T-cell (primary cell): ENCODE data around the gene CREB3. TPM values are rescaled to one million over a fixed set of nuclear protein-coding genes. Genes with fewer than 3 reads are reported as not detected.

Experiments
- ATAC-seq, 4 experiments: fragments of 200-7000 bp in 3 of 4; fragments of 150-1000 bp in 1 of 4; cut with Tn5 transposase; replicated peaks in 1 of 4; 1 replicate in 3 of 4; 2 replicates in 1 of 4; pipeline ENCODE4 v1.10.0; 2021; ENCODE audit warnings: moderate library complexity in 3 of 4, mild to moderate bottlenecking in 2 of 4, moderate number of reproducible peaks in 1 of 4
- CTCF ChIA-PET, 2 donors: fragments of 300-600 bp; sonication (Branson Sonifier 250); formaldehyde crosslinking; loops; one replicate each; lab custom pipeline; 2022; ENCODE audit warnings: antibody characterized with exemption in 2 of 2; lab: Charles Lee
- POLR2A ChIA-PET, 2 donors: fragments of 300-600 bp; sonication (Branson Sonifier 250); formaldehyde crosslinking; loops; one replicate each; lab custom pipeline; 2022; ENCODE audit warnings: antibody characterized with exemption in 2 of 2; lab: Charles Lee
- DNase-seq, 35 experiments: peaks; one replicate each; pipeline versions ENCODE4 v3.0.0 to v3.0.0-alpha.2; 2013 to 2023
- H3K27ac ChIP-seq: one replicate; pipeline ENCODE4 v1.5.1; 2013; ENCODE audit warnings: low read length
- H3K27me3 ChIP-seq, 2 experiments: replicated peaks in 1 of 2; 1 replicate in 1 of 2; 2 replicates in 1 of 2; pipeline versions ENCODE4 v1.6.1 to v1.7.0; 2013; ENCODE audit warnings: low read length in 1 of 2, mixed read lengths in 1 of 2; ENCODE audit not compliant: control insufficient read depth in 2 of 2, insufficient read depth in 2 of 2; ENCODE audit errors: extremely low read depth in 1 of 2
- H3K36me3 ChIP-seq, 2 donors: 1 replicate in 1 of 2; 2 replicates in 1 of 2; pipeline versions ENCODE4 v1.6.1 to v1.7.0; 2013; ENCODE audit warnings: low read length in 1 of 2; ENCODE audit not compliant: control insufficient read depth in 2 of 2, insufficient read depth in 1 of 2; ENCODE audit errors: extremely low read depth in 1 of 2
- H3K4me1 ChIP-seq, 2 experiments: 1 replicate in 1 of 2; 2 replicates in 1 of 2; pipeline versions ENCODE4 v1.6.1 to v1.7.0; 2013; ENCODE audit warnings: low read length in 2 of 2, mixed read lengths in 1 of 2; ENCODE audit not compliant: insufficient read depth in 2 of 2, control insufficient read depth in 1 of 2; ENCODE audit errors: extremely low read depth in 1 of 2
- H3K4me3 ChIP-seq, 2 donors: 1 replicate in 1 of 2; 2 replicates in 1 of 2; pipeline versions ENCODE4 v1.5.1 to v1.7.0; 2013; ENCODE audit warnings: mild to moderate bottlenecking in 2 of 2, low read length in 1 of 2, moderate library complexity in 1 of 2; ENCODE audit not compliant: control insufficient read depth in 1 of 2; ENCODE audit errors: extremely low read depth in 1 of 2
- H3K9me3 ChIP-seq: 2 replicates; pipeline ENCODE4 v1.7.0; 2013
- H3K27ac Mint-ChIP-seq, 2 donors: one replicate each; pipeline ENCODE4 v1.8.0; 2020 to 2021; ENCODE audit warnings: mild to moderate bottlenecking in 2 of 2, mixed read lengths in 2 of 2
- H3K27me3 Mint-ChIP-seq, 2 donors: one replicate each; pipeline ENCODE4 v1.8.0; 2021 to 2022; ENCODE audit warnings: mixed read lengths in 2 of 2
- H3K36me3 Mint-ChIP-seq: one replicate; pipeline ENCODE4 v1.8.0; 2021; ENCODE audit warnings: mixed read lengths
- H3K4me1 Mint-ChIP-seq, 3 donors: one replicate each; pipeline ENCODE4 v1.8.0; 2020 to 2022; ENCODE audit warnings: mixed read lengths in 3 of 3, mild to moderate bottlenecking in 1 of 3
- H3K4me3 Mint-ChIP-seq, 3 donors: one replicate each; pipeline ENCODE4 v1.8.0; 2020 to 2022; ENCODE audit warnings: mild to moderate bottlenecking in 3 of 3, mixed read lengths in 3 of 3, moderate library complexity in 3 of 3
- H3K9me3 Mint-ChIP-seq, 3 donors: one replicate each; pipeline ENCODE4 v1.8.0; 2020 to 2022; ENCODE audit warnings: mixed read lengths in 3 of 3
- WGBS: methylation state at CpG from one replicate; pipeline ENCODE4 v1.1.5; 2013; ENCODE audit warnings: missing lambda C conversion rate; ENCODE audit not compliant: insufficient coverage; 5-methylcytosine and 5-hydroxymethylcytosine counted together
- total RNA-seq, 35 experiments: library from RNA in 6 of 35; stranded (reverse) in 6 of 35; fragments of 120-200 nt in 1 of 35; gene quantifications; one replicate each; pipeline versions ENCODE4 v1.2.1 to v1.2.4 and lab custom pipeline; 2013 to 2026

CREB3 gene
- total RNA-seq, 5 donors from 2014 or later (not counting 1 experiment from before 2014, with no cell fraction given) = 15.9 to 22.6 (median 19.3) TPM

GRCh38 chr9:35697486-35697885 is 35.0 kb upstream of the CREB3 start:
- no peak for ATAC-seq
- Histone ChIP-seq H3K9me3 (no peaks in the 10 kb centered on the region), H3K36me3 (peaks cover 41 to 62% of the 10 kb centered on the region in 2 donors), H3K27ac (no peak overlapping the region), H3K4me3 (no peak overlapping the region), H3K27me3 (no peaks in the 10 kb centered on the region), H3K4me1 (peaks cover 0 to 9% of the 10 kb centered on the region in 2 experiments)
- Mint-ChIP-seq H3K27me3 (no peaks in the 10 kb centered on the region), H3K27ac (no peak overlapping the region), H3K4me3 (no peak overlapping the region), H3K9me3 (no peaks in the 10 kb centered on the region), H3K4me1 (peaks cover 9 to 10% (median 9%) of the 10 kb centered on the region in 3 donors), H3K36me3 (peaks cover 23% of the 10 kb centered on the region)
- no peak for DNase-seq
- ChIA-PET CTCF (interaction anchor here (0.7 to 4.7 kb wide), 11 partner anchors 10 to 113 kb away, joined by 3 to 50 read pairs (median 6); partner anchors contain the start of genes CCDC107 (in 1 of the 2), GBA2 (in 1 of the 2), RGP1 (in 1 of the 2) and RMRP (in 1 of the 2)), POLR2A (interaction anchor here (0.6 to 1.0 kb wide), 2 partner anchors 9 to 1553 kb away, joined by 3 to 4 read pairs; no protein-coding TSS in a partner anchor)
- WGBS = 95% methylated on average over 13 of the region's 14 CpGs

DNA sequence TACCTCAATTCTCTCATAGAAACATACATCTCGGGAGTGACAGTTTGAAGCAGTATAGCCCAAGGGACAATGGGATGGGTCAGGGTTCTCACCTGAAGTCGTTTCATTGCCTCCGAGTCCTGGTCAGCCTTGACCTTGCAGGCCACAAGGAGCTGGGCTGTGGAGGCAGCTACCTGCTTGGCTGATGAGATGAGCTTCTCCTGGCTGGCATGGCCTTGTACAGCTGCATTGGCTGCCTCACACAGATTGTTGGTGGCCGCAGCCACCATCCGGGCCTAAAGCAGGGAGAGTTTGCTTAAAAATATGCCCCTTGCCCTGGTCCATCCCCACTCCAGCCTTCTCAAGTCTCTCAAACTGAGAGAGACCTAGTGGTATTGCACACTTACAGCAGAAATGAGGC is 34.2 kb upstream of the CREB3 start:
- Histone ChIP-seq H3K4me1 (peaks cover 0 to 9% of the 10 kb centered on the region in 2 experiments), H3K36me3 (peaks cover 44 to 69% of the 10 kb centered on the region in 2 donors), H3K4me3 (no peak overlapping the region), H3K9me3 (no peaks in the 10 kb centered on the region), H3K27me3 (no peaks in the 10 kb centered on the region), H3K27ac (no peak overlapping the region)
- peaks cover 29% of the 10 kb centered on the region for H3K36me3 Mint-ChIP-seq
- H3K27me3 Mint-ChIP-seq = no peaks in the 10 kb centered on the region
- POLR2A ChIA-PET = no interaction called here
- ATAC-seq (no peak), DNase-seq (no peak)
- H3K27ac Mint-ChIP-seq = no peak overlapping the region
- 100% methylated on average over 4 of the region's 5 CpGs for WGBS
- no peaks in the 10 kb centered on the region for H3K9me3 Mint-ChIP-seq
- H3K4me1 Mint-ChIP-seq = peaks cover 9 to 10% (median 9%) of the 10 kb centered on the region in 3 donors
- CTCF ChIA-PET = interaction anchor here (1.8 to 4.7 kb wide), 3 partner anchors 29 to 40 kb away, joined by 6 to 50 read pairs (median 8); partner anchors contain the start of genes CCDC107 (in 1 of the 2), RMRP (in 1 of the 2) and TLN1 (in 1 of the 2)
- no peak overlapping the region for H3K4me3 Mint-ChIP-seq

DNA sequence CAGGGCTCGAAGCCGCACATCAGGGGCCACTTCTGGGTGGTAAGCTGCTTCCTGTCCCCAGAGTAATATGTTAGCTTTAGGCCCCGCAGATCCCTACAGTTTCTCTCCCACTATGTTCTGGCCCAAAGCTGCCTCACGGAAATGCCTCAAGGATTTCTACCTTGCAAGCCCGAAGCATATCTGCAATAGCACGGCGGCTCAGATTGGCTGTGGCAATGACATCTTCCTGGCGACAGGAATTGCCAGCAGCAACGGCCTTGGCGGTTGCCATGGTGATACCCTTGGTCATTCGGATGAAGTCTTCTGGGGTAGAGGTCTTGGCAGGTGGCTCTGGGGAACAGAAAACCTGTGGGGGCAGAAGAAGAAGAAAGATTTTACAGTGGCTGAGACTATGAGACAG is 32.4 kb upstream of the CREB3 start:
- H3K36me3 ChIP-seq = peaks cover 55 to 87% of the 10 kb centered on the region in 2 donors
- peaks cover 9 to 10% (median 9%) of the 10 kb centered on the region in 3 donors for H3K4me1 Mint-ChIP-seq
- CTCF ChIA-PET = interaction anchor here in 1 of 2 donors (1.1 kb wide), 1 partner anchor 30 kb away, joined by 9 read pairs; no protein-coding TSS in a partner anchor
- no peak overlapping the region for H3K27ac ChIP-seq
- H3K4me3 Mint-ChIP-seq = no peak overlapping the region
- DNase-seq (no peak), ATAC-seq (no peak)
- peaks cover 46% of the 10 kb centered on the region for H3K36me3 Mint-ChIP-seq
- H3K9me3 Mint-ChIP-seq = no peaks in the 10 kb centered on the region
- POLR2A ChIA-PET = no interaction called here
- 97% methylated on average over 11 of the region's 11 CpGs for WGBS
- no peaks in the 10 kb centered on the region for H3K27me3 ChIP-seq
- peaks cover 0 to 9% of the 10 kb centered on the region in 2 experiments for H3K4me1 ChIP-seq
- no peaks in the 10 kb centered on the region for H3K9me3 ChIP-seq
- no peaks in the 10 kb centered on the region for H3K27me3 Mint-ChIP-seq
- H3K4me3 ChIP-seq = no peak overlapping the region
- H3K27ac Mint-ChIP-seq = no peak overlapping the region

- ATAC-seq (no peak), DNase-seq (no peak)
- H3K27me3 Mint-ChIP-seq = no peaks in the 10 kb centered on the region
- H3K36me3 Mint-ChIP-seq = peaks cover 49% of the 10 kb centered on the region
- Histone ChIP-seq H3K27ac (no peak overlapping the region), H3K9me3 (no peaks in the 10 kb centered on the region), H3K36me3 (peaks cover 57 to 96% of the 10 kb centered on the region in 2 donors), H3K4me3 (no peak overlapping the region), H3K4me1 (peaks cover 0 to 9% of the 10 kb centered on the region in 2 experiments), H3K27me3 (no peaks in the 10 kb centered on the region)
- H3K27ac Mint-ChIP-seq = no peak overlapping the region
- no peaks in the 10 kb centered on the region for H3K9me3 Mint-ChIP-seq
- ChIA-PET CTCF (interaction anchor here in 1 of 2 donors (1.1 kb wide), 1 partner anchor 30 kb away, joined by 9 read pairs; no protein-coding TSS in a partner anchor), POLR2A (no interaction called here)
- peaks cover 9 to 10% (median 9%) of the 10 kb centered on the region in 3 donors for H3K4me1 Mint-ChIP-seq
- no peak overlapping the region for H3K4me3 Mint-ChIP-seq
These were observed 31.5 kb upstream of the CREB3 start for GRCh38 chr9:35700942-35701341.

- Histone ChIP-seq H3K36me3 (peaks cover 55 to 100% of the 10 kb centered on the region in 2 donors), H3K27me3 (no peaks in the 10 kb centered on the region), H3K4me1 (no peaks in the 10 kb centered on the region), H3K4me3 (no peak overlapping the region), H3K9me3 (no peaks in the 10 kb centered on the region), H3K27ac (no peak overlapping the region)
- Mint-ChIP-seq H3K4me3 (no peak overlapping the region), H3K4me1 (peaks cover 0 to 4% (median 0%) of the 10 kb centered on the region in 3 donors), H3K36me3 (peaks cover 49% of the 10 kb centered on the region), H3K27me3 (no peaks in the 10 kb centered on the region), H3K27ac (no peak overlapping the region), H3K9me3 (no peaks in the 10 kb centered on the region)
- ATAC-seq = no peak
- DNase-seq = no peak
- ChIA-PET POLR2A (no interaction called here), CTCF (interaction anchor here in 1 of 2 donors (0.6 kb wide), 1 partner anchor 633 kb away, joined by 4 read pairs; no protein-coding TSS in a partner anchor)
- WGBS = 100% methylated on average over 7 of the region's 7 CpGs
These were observed 29.8 kb upstream of the CREB3 start for GRCh38 chr9:35702696-35703095.

DNA sequence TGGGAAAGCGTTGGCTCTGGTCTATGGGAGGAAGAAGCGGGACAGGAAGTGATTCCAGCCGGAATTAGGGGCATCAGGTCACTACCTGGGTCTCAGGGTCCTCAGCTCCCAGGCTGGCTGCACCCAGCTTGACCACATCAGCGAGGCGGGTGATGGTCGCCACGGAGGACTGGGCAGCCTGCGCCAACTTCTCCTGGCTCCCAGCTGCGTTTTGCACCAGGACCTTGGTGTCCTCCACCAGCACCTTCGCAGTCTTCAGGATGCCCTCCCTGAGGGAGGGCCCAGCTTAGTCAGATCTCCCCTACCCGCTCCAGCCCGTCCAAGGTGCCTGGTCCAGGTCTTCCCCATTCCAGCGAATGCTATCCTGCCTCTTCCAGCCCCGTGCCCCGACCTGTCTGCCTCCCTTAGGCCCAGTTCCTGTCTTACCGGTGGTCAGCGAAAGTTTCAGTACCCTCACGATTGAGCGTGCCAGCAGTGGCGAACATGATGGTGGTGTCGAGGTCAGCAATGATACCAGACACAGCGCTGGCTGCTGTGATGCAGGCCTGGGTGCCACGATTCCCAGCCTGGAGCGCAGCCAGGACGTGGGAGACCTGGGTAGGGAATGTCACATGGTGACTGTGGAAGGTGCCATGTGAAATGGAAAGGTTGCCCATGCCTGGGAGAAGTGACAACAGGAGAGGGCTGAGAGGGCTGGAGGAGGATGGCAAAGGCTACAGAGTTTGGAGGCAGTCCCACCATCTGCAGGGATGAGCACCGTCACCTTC is 28.4 kb upstream of the CREB3 start:
- no peak overlapping the region for H3K4me3 Mint-ChIP-seq
- no peaks in the 10 kb centered on the region for H3K27me3 ChIP-seq
- H3K36me3 ChIP-seq = peaks cover 45 to 100% of the 10 kb centered on the region in 2 donors
- no peak overlapping the region for H3K27ac Mint-ChIP-seq
- WGBS = 97% methylated on average over 26 of the region's 26 CpGs
- ChIA-PET POLR2A (no interaction called here), CTCF (no interaction called here)
- no peak overlapping the region for H3K27ac ChIP-seq
- no peaks in the 10 kb centered on the region for H3K27me3 Mint-ChIP-seq
- peaks cover 51% of the 10 kb centered on the region for H3K36me3 Mint-ChIP-seq
- ATAC-seq (no peak), DNase-seq (no peak)
- H3K4me3 ChIP-seq = no peak overlapping the region
- no peaks in the 10 kb centered on the region for H3K9me3 ChIP-seq
- H3K4me1 ChIP-seq = no peaks in the 10 kb centered on the region
- H3K4me1 Mint-ChIP-seq = peaks cover 0 to 4% (median 0%) of the 10 kb centered on the region in 3 donors
- no peaks in the 10 kb centered on the region for H3K9me3 Mint-ChIP-seq
